Measurements from ENCODE around the gene MEGF11. TPM values are rescaled to one million over a fixed set of nuclear protein-coding genes. Genes with fewer than 3 reads are reported as not detected.
"Not testable (repeated sequence)": the region's sequence is repeated elsewhere in the genome, so short reads cannot be mapped to it uniquely, and the experiment has no call there.

Gene MEGF11
- total RNA-seq, 1 experiment from 2014 or later = 2.3 TPM

GRCh38 chr15:66262837-66263236 lies 9.3 kb upstream of the MEGF11 start:
- H3K36me3 ChIP-seq (ENCODE audit: control insufficient read depth in 1 of 2, insufficient read depth in 2 of 2, low read length in 2 of 2); intact Hi-C loops (cut with micrococcal nuclease); ATAC-seq; H4K20me1 ChIP-seq (ENCODE audit: insufficient read depth); H3K9me3 ChIP-seq (ENCODE audit: control insufficient read depth in 1 of 2, insufficient read depth in 1 of 2, low read depth in 1 of 2, low read length in 2 of 2); CTCF ChIA-PET; H3K9ac ChIP-seq (ENCODE audit: low read length); H3K79me2 ChIP-seq (ENCODE audit: insufficient read depth, low read length); BruUV-seq (replicated peaks); H3K4me2 ChIP-seq (ENCODE audit: low read length); H3K9me2 ChIP-seq (ENCODE audit: insufficient read depth); RAD21 ChIA-PET (ENCODE audit: low non-redundant PET in 1 of 2, low total read pairs in 2 of 2, uncharacterized antibody in 2 of 2, unreplicated experiment in 2 of 2); H3K27me3 ChIP-seq (ENCODE audit: insufficient read depth, low read length); H2AFZ ChIP-seq (ENCODE audit: low read depth, low read length, poor library complexity, severe bottlenecking); H3K4me3 ChIP-seq (replicated peaks in 1 of 2; ENCODE audit: low read depth in 1 of 2, low read length in 2 of 2); DNase-seq (ENCODE audit: low read depth, low spot score); POLR2A ChIA-PET; H3K27ac ChIP-seq (ENCODE audit: low read depth, low read length); H3K4me1 ChIP-seq (ENCODE audit: control insufficient read depth in 1 of 2, insufficient read depth in 2 of 2, low read length in 2 of 2): not testable (repeated sequence)

GRCh38 chr15:66261056-66261455 lies 7.5 kb upstream of the MEGF11 start:
- ChIA-PET CTCF (no interaction called here), POLR2A (no interaction called here), RAD21 (ENCODE audit: low non-redundant PET in 1 of 2, low total read pairs in 2 of 2, uncharacterized antibody in 2 of 2, unreplicated experiment in 2 of 2) (no interaction called here)
- H3K36me3 ChIP-seq (ENCODE audit: control insufficient read depth in 1 of 2, insufficient read depth in 2 of 2, low read length in 2 of 2) = no peaks in the 10 kb centered on the region
- H3K9ac ChIP-seq (ENCODE audit: low read length) = no peak overlapping the region
- H3K4me1 ChIP-seq (ENCODE audit: control insufficient read depth in 1 of 2, insufficient read depth in 2 of 2, low read length in 2 of 2) = no peaks in the 10 kb centered on the region
- peaks cover 3% of the 10 kb centered on the region; the same call in 1 of the 2 replicates for H3K27me3 ChIP-seq (ENCODE audit: insufficient read depth, low read length)
- no peaks in the 10 kb centered on the region for H3K79me2 ChIP-seq (ENCODE audit: insufficient read depth, low read length)
- H3K4me3 ChIP-seq (replicated peaks in 1 of 2; ENCODE audit: low read depth in 1 of 2, low read length in 2 of 2) = no peak overlapping the region
- H3K9me2 ChIP-seq (ENCODE audit: insufficient read depth) = no peaks in the 10 kb centered on the region
- H4K20me1 ChIP-seq (ENCODE audit: insufficient read depth) = no peaks in the 10 kb centered on the region
- ATAC-seq (no peak), DNase-seq (ENCODE audit: low read depth, low spot score) (no peak)
- intact Hi-C loops (cut with micrococcal nuclease) = no loop called here
- H3K9me3 ChIP-seq (ENCODE audit: control insufficient read depth in 1 of 2, insufficient read depth in 1 of 2, low read depth in 1 of 2, low read length in 2 of 2) = no peaks in the 10 kb centered on the region
- H2AFZ ChIP-seq (ENCODE audit: low read depth, low read length, poor library complexity, severe bottlenecking) = no peak overlapping the region
- H3K4me2 ChIP-seq (ENCODE audit: low read length) = no peak overlapping the region
- BruUV-seq (replicated peaks) = no TSS peak
- H3K27ac ChIP-seq (ENCODE audit: low read depth, low read length) = no peak overlapping the region
- no peak for TF ChIP-seq EZH2phosphoT487 (IDR thresholded peaks at IDR 0.05; ENCODE audit: borderline replicate concordance)
- no peak for TF ChIP-seq TCF7L2 (IDR thresholded peaks at IDR 0.05; ENCODE audit: borderline replicate concordance, extremely low read depth, insufficient read depth, insufficient read length)
- TF ChIP-seq REST (IDR thresholded peaks at IDR 0.05; ENCODE audit: low read depth) = no peak
- no peak for TF ChIP-seq SIN3A (IDR thresholded peaks at IDR 0.05; ENCODE audit: low read depth)
- no peak for TF ChIP-seq ATF3 (IDR thresholded peaks at IDR 0.05)
- TF ChIP-seq EGR1 (IDR thresholded peaks at IDR 0.05; ENCODE audit: low read depth) = no peak
- no peak for TF ChIP-seq EZH2 (IDR thresholded peaks at IDR 0.05)
- no peak for TF ChIP-seq CBX3 (IDR thresholded peaks at IDR 0.05; ENCODE audit: low read depth)
- no peak for TF ChIP-seq CEBPB (IDR thresholded peaks at IDR 0.05; ENCODE audit: low read depth)
- TF ChIP-seq FOSL1 (IDR thresholded peaks at IDR 0.05; ENCODE audit: low read depth) = no peak
- no peak for TF ChIP-seq SP1 (IDR thresholded peaks at IDR 0.05; ENCODE audit: low read depth)
- TF ChIP-seq CTCF (IDR thresholded peaks at IDR 0.05 in 2 of 3, conservative IDR thresholded peaks at IDR 0.05 in 1 of 3; ENCODE audit: borderline replicate concordance in 1 of 3, insufficient read depth in 1 of 3, low read depth in 2 of 3, low read length in 2 of 3) = no peak
- TF ChIP-seq ZNF274 (IDR thresholded peaks at IDR 0.05; ENCODE audit: low read depth, low read length) = no peak
- no peak for TF ChIP-seq POLR2A (IDR thresholded peaks at IDR 0.05; ENCODE audit: borderline replicate concordance, extremely low read depth, insufficient read depth, insufficient read length)
- TF ChIP-seq YY1 (IDR thresholded peaks at IDR 0.05; ENCODE audit: extremely low read depth, insufficient replicate concordance, low read depth, low read length) = no peak
- TF ChIP-seq ELF1 (IDR thresholded peaks at IDR 0.05; ENCODE audit: borderline replicate concordance, low read depth) = no peak
